Adipocyte (in vitro differentiated cells): ENCODE results near the gene C20orf173.

Experiments
- DNase-seq: peaks from one replicate; pipeline ENCODE4 v3.0.0-alpha.2; 2015; ENCODE audit warnings: low read depth
- H3K27me3 ChIP-seq: replicated peaks from 2 replicates; pipeline ENCODE4 v1.7.0; 2013; ENCODE audit warnings: mild to moderate bottlenecking, low read length, moderate library complexity; ENCODE audit not compliant: control insufficient read depth, insufficient read depth
- H3K36me3 ChIP-seq: 2 replicates; pipeline ENCODE4 v1.7.0; 2013; ENCODE audit warnings: low read length, mild to moderate bottlenecking, moderate library complexity; ENCODE audit not compliant: control insufficient read depth, insufficient read depth, severe bottlenecking
- H3K4me1 ChIP-seq: 2 replicates; pipeline ENCODE4 v1.7.0; 2013; ENCODE audit warnings: mild to moderate bottlenecking, low read length, moderate library complexity; ENCODE audit not compliant: control insufficient read depth, insufficient read depth
- H3K4me3 ChIP-seq: 2 replicates; pipeline ENCODE4 v1.7.0; 2013; ENCODE audit warnings: mild to moderate bottlenecking, low read length, moderate library complexity
- H3K9ac ChIP-seq: 2 replicates; pipeline ENCODE4 v1.7.0; 2013; ENCODE audit warnings: mild to moderate bottlenecking, low read length, moderate library complexity
- H3K9me3 ChIP-seq: 2 replicates; pipeline ENCODE4 v1.7.0; 2013; ENCODE audit warnings: mild to moderate bottlenecking, low read length, moderate library complexity; ENCODE audit not compliant: control insufficient read depth

C20orf173 gene

GRCh38 chr20:35487479-35487878, 42.0 kb downstream of the C20orf173 start:
- peaks cover 49% of the 10 kb centered on the region for H3K36me3 ChIP-seq

GRCh38 chr20:35479798-35480197, 49.7 kb downstream of the C20orf173 start:
- peaks cover 60% of the 10 kb centered on the region for H3K36me3 ChIP-seq
- H3K4me3 ChIP-seq = no peak overlapping the region
- H3K4me1 ChIP-seq = no peaks in the 10 kb centered on the region
- DNase-seq = no peak
- H3K27me3 ChIP-seq = no peaks in the 10 kb centered on the region
- H3K9ac ChIP-seq = no peak overlapping the region
- H3K9me3 ChIP-seq = no peaks in the 10 kb centered on the region

More at GRCh38 chr20:35487479-35487878, 42.0 kb downstream of the C20orf173 start:
- Histone ChIP-seq H3K9me3 (no peaks in the 10 kb centered on the region), H3K4me1 (no peaks in the 10 kb centered on the region), H3K4me3 (no peak overlapping the region), H3K9ac (no peak overlapping the region), H3K27me3 (no peaks in the 10 kb centered on the region)
- no peak for DNase-seq

- no peak overlapping the region for H3K4me3 ChIP-seq
- H3K9me3 ChIP-seq = no peaks in the 10 kb centered on the region
- peaks cover 63% of the 10 kb centered on the region for H3K36me3 ChIP-seq
- DNase-seq = no peak
- no peaks in the 10 kb centered on the region for H3K4me1 ChIP-seq
- H3K27me3 ChIP-seq = no peaks in the 10 kb centered on the region
- H3K9ac ChIP-seq = no peak overlapping the region
Observed at GRCh38 chr20:35478804-35479472, 50.5 kb downstream of the C20orf173 start.
